ENCODE data around the gene MISFA. TPM values are rescaled to one million over a fixed set of nuclear protein-coding genes. Genes with fewer than 3 reads are reported as not detected.

MISFA gene
- total RNA-seq, 1 donor from 2014 or later, result 1.7 TPM

DNA sequence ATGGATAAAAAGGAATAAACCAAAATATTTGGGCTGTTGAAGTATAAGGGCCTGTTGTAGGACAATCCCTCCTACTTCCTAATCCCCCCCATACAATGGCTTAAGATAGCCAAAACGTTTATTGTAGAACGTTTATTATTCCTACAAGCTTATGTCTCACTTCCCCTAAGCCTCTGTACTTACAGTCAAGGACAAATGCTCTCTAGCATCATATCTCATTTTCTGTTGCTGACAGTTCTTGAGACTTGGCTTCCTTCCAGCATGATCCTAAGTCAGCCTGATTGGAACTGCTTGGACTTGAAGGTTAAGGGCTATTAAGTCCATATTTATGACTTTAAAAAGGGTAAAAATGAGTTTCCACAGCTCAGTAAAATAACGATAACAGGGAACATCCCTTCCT lies 8.8 kb downstream of the MISFA start:
- Mint-ChIP-seq H3K4me1 (ENCODE audit: low read depth, unreplicated experiment) (no peaks in the 10 kb centered on the region), H3K27me3 (ENCODE audit: unreplicated experiment) (no peaks in the 10 kb centered on the region), H3K4me3 (ENCODE audit: unreplicated experiment) (no peak overlapping the region), H3K27ac (ENCODE audit: unreplicated experiment) (no peak overlapping the region), H3K9me3 (ENCODE audit: unreplicated experiment) (no peaks in the 10 kb centered on the region), H3K36me3 (ENCODE audit: unreplicated experiment) (no peaks in the 10 kb centered on the region)
- TF ChIP-seq, protein P1, sequence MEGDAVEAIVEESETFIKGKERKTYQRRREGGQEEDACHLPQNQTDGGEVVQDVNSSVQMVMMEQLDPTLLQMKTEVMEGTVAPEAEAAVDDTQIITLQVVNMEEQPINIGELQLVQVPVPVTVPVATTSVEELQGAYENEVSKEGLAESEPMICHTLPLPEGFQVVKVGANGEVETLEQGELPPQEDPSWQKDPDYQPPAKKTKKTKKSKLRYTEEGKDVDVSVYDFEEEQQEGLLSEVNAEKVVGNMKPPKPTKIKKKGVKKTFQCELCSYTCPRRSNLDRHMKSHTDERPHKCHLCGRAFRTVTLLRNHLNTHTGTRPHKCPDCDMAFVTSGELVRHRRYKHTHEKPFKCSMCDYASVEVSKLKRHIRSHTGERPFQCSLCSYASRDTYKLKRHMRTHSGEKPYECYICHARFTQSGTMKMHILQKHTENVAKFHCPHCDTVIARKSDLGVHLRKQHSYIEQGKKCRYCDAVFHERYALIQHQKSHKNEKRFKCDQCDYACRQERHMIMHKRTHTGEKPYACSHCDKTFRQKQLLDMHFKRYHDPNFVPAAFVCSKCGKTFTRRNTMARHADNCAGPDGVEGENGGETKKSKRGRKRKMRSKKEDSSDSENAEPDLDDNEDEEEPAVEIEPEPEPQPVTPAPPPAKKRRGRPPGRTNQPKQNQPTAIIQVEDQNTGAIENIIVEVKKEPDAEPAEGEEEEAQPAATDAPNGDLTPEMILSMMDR (IDR thresholded peaks at IDR 0.05; ENCODE audit: partially characterized antibody, unreplicated experiment), result no peak
- no peak for DNase-seq

DNA sequence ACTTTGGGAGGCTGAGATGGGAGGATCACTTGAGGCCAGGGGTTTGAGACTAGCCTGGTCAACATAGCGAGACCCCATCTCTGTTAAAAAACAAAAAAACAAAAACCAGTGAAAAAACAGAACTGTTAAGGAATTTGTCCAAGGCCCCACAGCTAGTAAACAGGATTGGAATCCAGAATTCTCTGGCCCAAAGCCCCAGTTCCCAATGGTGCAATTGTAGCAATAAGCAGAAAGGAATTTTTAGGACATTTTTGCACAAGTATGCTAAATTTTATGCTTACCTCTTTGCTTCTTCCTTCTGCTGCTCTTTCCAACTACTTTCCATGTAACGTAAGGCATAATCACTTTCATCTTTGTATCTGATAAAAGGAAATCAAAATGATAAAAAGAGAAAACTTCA lies 11.6 kb downstream of the MISFA start:
- Mint-ChIP-seq H3K27ac (ENCODE audit: unreplicated experiment) (no peak overlapping the region), H3K36me3 (ENCODE audit: unreplicated experiment) (no peaks in the 10 kb centered on the region), H3K4me1 (ENCODE audit: low read depth, unreplicated experiment) (no peaks in the 10 kb centered on the region), H3K4me3 (ENCODE audit: unreplicated experiment) (no peak overlapping the region), H3K9me3 (ENCODE audit: unreplicated experiment) (no peaks in the 10 kb centered on the region), H3K27me3 (ENCODE audit: unreplicated experiment) (no peaks in the 10 kb centered on the region)
- TF ChIP-seq, protein P1 (IDR thresholded peaks at IDR 0.05; ENCODE audit: partially characterized antibody, unreplicated experiment), result no peak
- no peak for DNase-seq

DNA sequence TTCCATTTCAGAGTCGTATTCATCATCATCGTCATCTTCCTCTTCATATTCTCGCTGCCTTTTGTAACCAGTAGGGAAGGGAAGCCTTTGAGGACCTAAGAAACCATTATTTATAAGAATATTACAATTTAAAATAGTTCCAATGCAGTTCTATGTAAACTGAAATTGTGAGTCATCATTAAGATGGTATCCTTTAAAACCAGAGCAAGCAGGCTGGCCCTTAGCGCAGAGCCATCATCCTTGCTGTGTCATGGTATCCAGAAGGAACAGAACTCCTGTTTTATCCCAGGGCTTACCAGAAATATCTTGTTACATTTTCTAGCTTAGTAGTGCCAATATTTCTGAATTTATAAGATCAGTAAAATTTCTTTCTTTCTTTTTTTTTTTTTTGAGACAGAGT lies 12.8 kb downstream of the MISFA start:
- Mint-ChIP-seq H3K4me1 (ENCODE audit: low read depth, unreplicated experiment) (no peaks in the 10 kb centered on the region), H3K36me3 (ENCODE audit: unreplicated experiment) (no peaks in the 10 kb centered on the region), H3K4me3 (ENCODE audit: unreplicated experiment) (no peak overlapping the region), H3K27ac (ENCODE audit: unreplicated experiment) (no peak overlapping the region), H3K9me3 (ENCODE audit: unreplicated experiment) (no peaks in the 10 kb centered on the region), H3K27me3 (ENCODE audit: unreplicated experiment) (no peaks in the 10 kb centered on the region)
- TF ChIP-seq, protein P1 (IDR thresholded peaks at IDR 0.05; ENCODE audit: partially characterized antibody, unreplicated experiment), result no peak
- no peak for DNase-seq

DNA sequence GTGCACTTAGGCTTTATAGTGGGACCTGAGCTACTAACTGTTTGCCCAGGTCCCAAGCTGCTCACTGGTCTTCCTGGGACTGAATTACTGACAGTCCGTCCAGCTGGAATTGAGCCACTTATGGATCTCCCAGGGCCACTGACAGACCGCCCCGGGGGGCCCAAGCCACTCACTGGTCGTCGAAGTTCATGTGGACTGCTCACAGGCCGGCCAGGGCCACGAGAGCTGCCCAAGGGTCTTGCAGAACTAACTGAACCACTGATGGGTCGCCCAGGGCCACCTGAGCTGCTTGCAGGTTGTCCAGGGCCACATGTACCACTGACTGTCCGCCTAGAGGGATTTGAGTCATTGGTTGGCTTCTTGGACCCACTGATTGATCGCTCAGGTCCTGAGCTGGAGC lies 15.1 kb downstream of the MISFA start:
- H3K27me3 Mint-ChIP-seq (ENCODE audit: unreplicated experiment), result no peaks in the 10 kb centered on the region
- TF ChIP-seq, protein P1 (IDR thresholded peaks at IDR 0.05; ENCODE audit: partially characterized antibody, unreplicated experiment), result no peak
- no peaks in the 10 kb centered on the region for H3K9me3 Mint-ChIP-seq (ENCODE audit: unreplicated experiment)
- no peaks in the 10 kb centered on the region for H3K4me1 Mint-ChIP-seq (ENCODE audit: low read depth, unreplicated experiment)
- no peak overlapping the region for H3K4me3 Mint-ChIP-seq (ENCODE audit: unreplicated experiment)
- DNase-seq, result no peak
- H3K36me3 Mint-ChIP-seq (ENCODE audit: unreplicated experiment), result no peaks in the 10 kb centered on the region
- no peak overlapping the region for H3K27ac Mint-ChIP-seq (ENCODE audit: unreplicated experiment)

DNA sequence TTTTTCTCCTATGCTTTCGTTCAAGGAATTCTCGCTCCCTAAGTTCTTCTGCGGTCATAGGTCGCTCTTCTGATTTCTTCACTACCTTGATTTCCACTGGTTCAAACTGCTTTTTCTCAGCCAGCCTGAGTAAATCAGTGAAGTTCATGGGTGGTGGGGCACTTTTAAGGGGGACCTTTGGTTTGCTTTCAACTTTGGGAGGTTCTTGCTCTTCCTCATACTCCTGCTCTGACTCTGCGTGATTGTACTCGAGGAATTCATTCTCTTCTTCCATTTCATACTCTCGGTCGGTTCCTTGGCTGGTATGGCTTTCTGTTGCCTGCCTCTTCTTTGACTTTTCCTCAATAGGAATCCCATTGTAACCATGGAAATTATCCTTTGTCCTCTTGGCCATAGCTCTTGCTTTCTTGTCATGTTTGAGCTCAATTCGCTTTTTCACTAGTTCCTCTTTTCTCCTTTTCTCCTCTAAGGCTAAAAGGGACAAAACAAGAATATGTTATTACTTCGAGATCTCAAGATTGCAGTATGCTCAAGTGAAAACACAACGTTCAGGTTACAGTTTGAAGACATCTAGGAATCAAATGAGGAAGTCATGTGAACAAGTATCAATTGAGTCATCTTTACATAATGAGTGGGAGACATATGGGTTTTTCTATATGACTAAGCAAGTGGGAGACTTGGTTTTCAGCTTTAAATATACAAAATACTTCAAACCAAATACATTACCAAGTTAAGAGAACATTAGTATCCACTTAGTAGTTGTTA lies 16.2 kb downstream of the MISFA start:
- DNase-seq, result no peak
- no peaks in the 10 kb centered on the region for H3K27me3 Mint-ChIP-seq (ENCODE audit: unreplicated experiment)
- H3K4me3 Mint-ChIP-seq (ENCODE audit: unreplicated experiment), result no peak overlapping the region
- H3K9me3 Mint-ChIP-seq (ENCODE audit: unreplicated experiment), result no peaks in the 10 kb centered on the region
- H3K27ac Mint-ChIP-seq (ENCODE audit: unreplicated experiment), result no peak overlapping the region
- no peaks in the 10 kb centered on the region for H3K4me1 Mint-ChIP-seq (ENCODE audit: low read depth, unreplicated experiment)
- TF ChIP-seq, protein P1 (IDR thresholded peaks at IDR 0.05; ENCODE audit: partially characterized antibody, unreplicated experiment), result no peak
- no peaks in the 10 kb centered on the region for H3K36me3 Mint-ChIP-seq (ENCODE audit: unreplicated experiment)
